ENCODE measurements around the gene ZDHHC11.

- TF ChIP-seq CTCF (conservative IDR thresholded peaks at IDR 0.05; ENCODE audit: low read depth, low read length) (no peak), EZH2 (IDR thresholded peaks at IDR 0.05; ENCODE audit: low read length, unreplicated experiment) (no peak), EZH2phosphoT487 (IDR thresholded peaks at IDR 0.05; ENCODE audit: borderline replicate concordance, low read length) (no peak)
These were observed 36.0 kb upstream of the ZDHHC11 start for GRCh38 chr5:886716-887325.
